ENCODE measurements around the gene RBPJ.

- TF ChIP-seq POLR2A (IDR thresholded peaks at IDR 0.05) (no peak), CTCF (IDR thresholded peaks at IDR 0.05) (no peak)
Observed at GRCh38 chr4:26458157-26458561, 137.3 kb downstream of the RBPJ start.

All from esophagus squamous epithelium (tissue), 4 donors.